Kidney (tissue), 14 donors: ENCODE results near the gene CCL5. TPM values are rescaled to one million over a fixed set of nuclear protein-coding genes. Genes with fewer than 3 reads are reported as not detected.

Experiments used
- DNase-seq, 5 donors: peaks; one replicate each; pipeline ENCODE4 v3.0.0-alpha.2; 2013 to 2020
- FAIRE-seq: peaks from 2 replicates; lab custom pipeline; 2012; peaks lifted over from hg19 to GRCh38; lab: Jason Lieb, UNC
- H3K27ac ChIP-seq, 2 donors: one replicate each; pipeline ENCODE4 v1.7.0; 2013; ENCODE audit warnings: low read depth in 2 of 2, low read length in 2 of 2, inconsistent platforms in 1 of 2
- H3K27me3 ChIP-seq: one replicate; pipeline ENCODE4 v1.7.1; 2013; ENCODE audit warnings: low read length, inconsistent platforms; ENCODE audit not compliant: control insufficient read depth, insufficient read depth
- H3K36me3 ChIP-seq, 3 donors: one replicate each; pipeline versions ENCODE4 v1.7.0 to v1.7.1; 2013; ENCODE audit warnings: low read length in 3 of 3, control low read depth in 1 of 3, inconsistent platforms in 1 of 3; ENCODE audit not compliant: insufficient read depth in 3 of 3, control insufficient read depth in 2 of 3
- H3K4me1 ChIP-seq, 3 donors: one replicate each; pipeline versions ENCODE4 v1.7.0 to v1.7.1; 2013; ENCODE audit warnings: low read length in 3 of 3, inconsistent platforms in 1 of 3, low read depth in 1 of 3; ENCODE audit not compliant: control insufficient read depth in 2 of 3, insufficient read depth in 2 of 3
- H3K4me3 ChIP-seq, 3 donors: one replicate each; pipeline versions ENCODE4 v1.7.0 to v1.8.1; 2013; ENCODE audit warnings: low read length in 3 of 3, control low read depth in 1 of 3, inconsistent platforms in 1 of 3
- H3K9ac ChIP-seq, 3 donors: one replicate each; pipeline versions ENCODE4 v1.7.0 to v1.7.1; 2013; ENCODE audit warnings: low read length in 3 of 3, control low read depth in 1 of 3, inconsistent platforms in 1 of 3
- H3K9me3 ChIP-seq, 3 donors: one replicate each; pipeline versions ENCODE4 v1.7.0 to v1.7.1; 2013; ENCODE audit warnings: low read length in 3 of 3, control low read depth in 1 of 3, inconsistent platforms in 1 of 3; ENCODE audit not compliant: control insufficient read depth in 2 of 3, insufficient read depth in 1 of 3
- CTCF ChIP-seq: IDR thresholded peaks from 3 replicates; pipeline ENCODE4 v1.5.1; 2012; ENCODE audit warnings: mild to moderate bottlenecking, moderate library complexity, borderline replicate concordance; ENCODE audit not compliant: insufficient read depth; ENCODE audit errors: extremely low read depth
- intact Hi-C: fragments of 100-400 bp; cut with DNase I; formaldehyde crosslinking; loops from one replicate; pipeline ENCODE4 v1.11.1; 2022
- polyA plus RNA-seq: library from polyadenylated mRNA; stranded (reverse); fragments of 350-450 nt; fragmentation: Illumina TruSeq; extraction: RNeasy Lipid Tissue Mini Kit (QIAGEN cat#74804); gene quantifications from one replicate; pipeline ENCODE4 v1.2.3, GENCODE V29; 2014; ENCODE audit warnings: low read depth, low replicate concordance; ENCODE audit not compliant: insufficient read depth
- total RNA-seq: library from RNA; stranded (reverse); fragmentation: NEBNext Ultra II Directional; extraction: Animal tissue kit (Norgen Biotek cat#: 25700); gene quantifications from one replicate; pipeline ENCODE4 v1.2.1, GENCODE V29; 2021
- donor health status: control.
- donor health status: control.
- donor health status: control.
- donor health status: control.
- donor health status: control.
- donor health status: DM: yes; HTN: yes; CAD: no.
- donor health status: Normal renal cell carcinoma (clear cell type).

The CCL5 gene
- total and polyA plus RNA-seq, 2 donors from 2014 or later, result 4.2 to 10.3 TPM

GRCh38 chr17:35855965-35856364 is 24.2 kb downstream of the CCL5 start:
- no peaks in the 10 kb centered on the region for H3K27me3 ChIP-seq
- H3K27ac ChIP-seq, result no peak overlapping the region
- FAIRE-seq, result no peak
- H3K9ac ChIP-seq, result no peak overlapping the region
- H3K9me3 ChIP-seq, result no peaks in the 10 kb centered on the region
- no peak for TF ChIP-seq CTCF
- intact Hi-C loops, result no loop called here
- H3K4me1 ChIP-seq, result no peaks in the 10 kb centered on the region
- no peak overlapping the region for H3K4me3 ChIP-seq
- no peaks in the 10 kb centered on the region for H3K36me3 ChIP-seq
- no peak for DNase-seq

- Histone ChIP-seq H3K9me3 (no peaks in the 10 kb centered on the region), H3K36me3 (peaks cover 3 to 25% (median 12%) of the 10 kb centered on the region in 3 donors), H3K4me1 (no peaks in the 10 kb centered on the region), H3K4me3 (no peak overlapping the region), H3K9ac (no peak overlapping the region), H3K27me3 (no peaks in the 10 kb centered on the region), H3K27ac (no peak overlapping the region)
- FAIRE-seq (no peak), DNase-seq (peak in 4 of 5 donors; percentile 57 to 87 (median 72))
- intact Hi-C loops, result no loop called here
- peak; percentile 53 for TF ChIP-seq CTCF
Observed at GRCh38 chr17:35849469-35850348, 30.5 kb downstream of the CCL5 start.

- FAIRE-seq (no peak), DNase-seq (no peak)
- H3K36me3 ChIP-seq, result peaks cover 12 to 35% (median 26%) of the 10 kb centered on the region in 3 donors
- no peak overlapping the region for H3K27ac ChIP-seq
- H3K9ac ChIP-seq, result no peak overlapping the region
- intact Hi-C loops, result no loop called here
- no peak for TF ChIP-seq CTCF
- no peaks in the 10 kb centered on the region for H3K27me3 ChIP-seq
- no peaks in the 10 kb centered on the region for H3K4me1 ChIP-seq
- H3K4me3 ChIP-seq, result no peak overlapping the region
- no peaks in the 10 kb centered on the region for H3K9me3 ChIP-seq
Observed at GRCh38 chr17:35847633-35848373, 32.4 kb downstream of the CCL5 start.
